Embryonic facial prominence (tissue), 1 donor: ENCODE measurements around the gene UBE2G1.

Experiments used
- DNase-seq: peaks from one replicate; pipeline ENCODE4 v3.0.0-alpha.2; 2016; ENCODE audit errors: extremely low spot score

The UBE2G1 gene

DNA sequence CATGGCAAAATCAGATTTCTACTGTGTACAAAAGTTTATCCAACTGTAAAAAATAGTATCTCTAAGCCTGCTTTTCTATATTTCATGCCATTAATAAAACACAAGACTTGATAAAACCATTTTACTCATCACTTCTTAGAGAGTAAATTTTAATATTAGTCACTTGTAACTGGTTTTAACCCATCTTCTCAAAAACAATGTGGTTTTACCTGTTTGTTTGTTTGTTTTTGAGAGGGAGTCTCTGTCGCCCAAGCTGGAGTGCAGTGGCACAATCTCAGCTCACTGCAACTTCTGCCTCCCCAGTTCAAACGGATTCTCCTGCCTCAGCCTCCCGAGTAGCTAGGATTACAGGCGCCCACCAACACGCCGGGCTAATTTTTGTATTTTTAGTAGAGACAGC lies 32.1 kb downstream of the UBE2G1 start:
- no peak for DNase-seq

GRCh38 chr17:4333041-4333440 lies 33.4 kb downstream of the UBE2G1 start:
- DNase-seq, result no peak

GRCh38 chr17:4332296-4332970 lies 34.0 kb downstream of the UBE2G1 start:
- no peak for DNase-seq

GRCh38 chr17:4331614-4332013 lies 34.9 kb downstream of the UBE2G1 start:
- no peak for DNase-seq

- DNase-seq, result no peak
Measured at GRCh38 chr17:4329838-4330237, 36.6 kb downstream of the UBE2G1 start.

DNA sequence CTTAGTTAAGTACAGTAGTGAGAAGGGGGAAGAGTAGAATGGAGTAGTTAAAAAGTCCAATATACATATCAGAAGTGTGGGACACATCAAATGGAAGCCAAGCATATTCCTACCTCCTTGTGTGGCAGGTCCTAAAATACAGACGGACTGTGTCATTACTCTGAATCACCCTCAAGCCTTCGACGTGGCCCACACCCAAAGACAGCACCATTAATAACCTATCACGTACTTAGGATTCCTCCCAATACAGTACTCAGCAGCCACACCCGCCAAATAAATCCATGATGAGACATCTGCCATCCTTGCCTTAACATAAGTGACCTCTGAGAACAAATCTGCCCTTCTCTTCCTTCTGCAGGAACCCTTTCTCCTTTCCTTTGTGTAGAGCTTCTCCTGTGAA lies 38.9 kb downstream of the UBE2G1 start:
- DNase-seq, result no peak

- no peak for DNase-seq
Measured at GRCh38 chr17:4326608-4327007, 39.9 kb downstream of the UBE2G1 start.

DNA sequence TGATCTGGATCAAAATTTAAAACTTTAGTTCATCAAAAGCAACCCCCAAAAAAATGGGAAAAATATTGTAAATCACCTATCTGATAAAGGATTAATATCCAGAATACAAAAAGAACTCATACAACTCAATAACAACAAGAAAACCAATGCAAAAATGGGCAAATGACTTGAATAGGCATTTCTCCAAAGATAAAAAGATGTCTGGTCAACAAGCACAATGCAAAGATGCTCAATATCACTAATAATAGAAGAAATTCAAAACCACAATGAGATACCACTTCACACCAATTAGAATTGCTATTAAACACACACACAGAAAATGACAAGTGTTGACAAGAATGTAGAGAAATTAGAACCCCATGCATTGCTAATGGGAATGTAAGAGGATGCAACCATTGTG lies 40.4 kb downstream of the UBE2G1 start:
- DNase-seq, result no peak

DNA sequence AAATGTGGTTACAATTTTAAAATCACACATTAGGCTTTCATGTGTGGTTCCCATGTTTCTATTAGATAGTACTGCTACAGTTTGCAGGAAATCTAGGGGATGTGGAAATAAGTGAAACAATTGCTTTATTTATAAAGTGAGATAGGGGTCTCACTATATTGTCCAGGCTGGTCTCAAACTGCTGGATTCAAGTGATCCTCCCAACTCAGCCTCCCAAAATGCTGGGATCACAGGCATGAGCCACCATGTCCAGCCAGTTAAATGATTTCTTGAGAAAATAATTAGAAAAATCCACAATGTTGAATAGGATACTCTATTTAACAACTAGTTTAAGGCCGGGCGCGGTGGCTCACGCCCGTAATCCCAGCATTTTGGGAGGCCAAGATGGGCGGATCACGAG lies 42.0 kb downstream of the UBE2G1 start:
- no peak for DNase-seq

DNA sequence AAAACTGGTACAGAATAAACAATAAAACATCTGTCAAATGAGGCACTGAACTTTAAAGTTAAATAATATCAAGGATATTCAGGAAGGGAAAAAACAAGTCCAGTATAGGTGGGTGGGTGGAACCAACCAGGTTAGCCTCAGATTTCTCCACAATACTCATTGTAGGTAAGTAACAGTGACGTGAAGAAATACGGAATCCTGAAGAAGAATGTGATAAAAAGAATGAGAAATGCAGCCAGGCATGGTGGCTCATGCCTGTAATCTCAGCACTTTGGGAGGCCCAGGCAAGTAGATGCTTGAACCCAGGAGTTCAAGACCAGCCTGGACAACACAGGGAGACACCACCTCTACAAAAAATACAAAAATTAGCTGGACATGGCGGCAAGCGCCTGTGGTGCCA lies 47.3 kb downstream of the UBE2G1 start:
- no peak for DNase-seq

- DNase-seq, result no peak
Measured at GRCh38 chr17:4318596-4318995, 47.9 kb downstream of the UBE2G1 start.

- no peak for DNase-seq
Measured at GRCh38 chr17:4318186-4318585, 48.3 kb downstream of the UBE2G1 start.

- no peak for DNase-seq
Measured at GRCh38 chr17:4317610-4318009, 48.9 kb downstream of the UBE2G1 start.

- no peak for DNase-seq
Measured at GRCh38 chr17:4316648-4317047, 49.8 kb downstream of the UBE2G1 start.

DNA sequence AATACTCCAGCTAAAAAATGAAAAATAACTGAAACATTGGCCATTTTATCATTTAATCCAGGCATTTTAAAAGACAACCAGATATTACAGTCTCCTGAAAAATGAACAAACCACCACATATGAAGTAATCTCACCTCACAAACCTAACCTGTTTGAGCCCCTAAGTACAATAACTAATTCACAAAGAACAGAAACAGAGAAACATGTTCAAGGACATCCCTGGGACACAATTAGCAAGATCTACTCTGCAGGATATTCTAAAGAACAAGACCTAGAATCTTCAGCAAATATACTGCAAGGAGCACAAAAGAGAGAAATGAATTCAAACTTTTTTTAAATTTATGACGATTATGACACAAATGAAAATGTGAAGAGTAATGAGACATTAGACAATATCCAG lies 51.9 kb downstream of the UBE2G1 start:
- DNase-seq, result no peak

GRCh38 chr17:4314179-4314578 lies 52.3 kb downstream of the UBE2G1 start:
- no peak for DNase-seq

DNA sequence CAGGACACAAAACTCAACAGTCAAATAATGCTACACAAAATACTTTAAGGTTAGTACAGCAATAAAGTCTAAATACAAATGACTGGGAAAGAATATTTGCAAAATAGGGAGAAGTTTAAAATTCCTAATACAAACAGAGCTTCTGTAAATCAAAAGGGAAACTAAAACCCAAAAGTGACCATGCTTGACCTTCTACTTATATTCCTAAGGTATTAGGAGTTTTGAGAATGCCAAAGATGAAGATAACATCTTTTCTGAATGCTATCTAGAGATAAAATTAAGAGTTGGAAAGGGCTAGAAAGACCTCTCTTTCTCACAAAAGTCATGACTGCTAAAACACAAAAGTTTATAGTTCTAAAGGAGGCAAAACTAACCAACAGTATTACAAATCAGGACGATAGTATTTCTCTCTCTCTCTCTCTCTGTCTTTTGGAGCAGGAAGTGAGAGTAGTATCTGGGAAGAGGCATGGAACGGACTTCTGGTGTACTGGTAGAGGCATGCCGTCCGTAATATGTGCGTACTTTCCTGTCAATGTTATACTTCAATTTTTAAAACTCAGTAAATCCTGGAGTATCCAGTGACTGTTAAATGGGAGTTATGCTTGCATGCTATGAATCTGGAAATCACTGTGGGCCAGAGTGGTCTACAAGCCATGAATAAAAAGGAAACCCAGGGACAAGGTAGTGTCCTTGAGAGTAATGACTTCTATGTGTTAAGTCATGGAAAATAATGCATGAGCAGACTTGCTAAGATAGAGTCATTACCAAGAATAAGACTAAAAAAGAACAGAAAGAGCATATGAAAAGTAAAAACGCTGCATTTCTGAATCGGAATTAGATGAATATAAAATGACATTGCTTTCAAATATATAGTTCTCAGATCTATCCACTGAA lies 53.0 kb downstream of the UBE2G1 start:
- no peak for DNase-seq

DNA sequence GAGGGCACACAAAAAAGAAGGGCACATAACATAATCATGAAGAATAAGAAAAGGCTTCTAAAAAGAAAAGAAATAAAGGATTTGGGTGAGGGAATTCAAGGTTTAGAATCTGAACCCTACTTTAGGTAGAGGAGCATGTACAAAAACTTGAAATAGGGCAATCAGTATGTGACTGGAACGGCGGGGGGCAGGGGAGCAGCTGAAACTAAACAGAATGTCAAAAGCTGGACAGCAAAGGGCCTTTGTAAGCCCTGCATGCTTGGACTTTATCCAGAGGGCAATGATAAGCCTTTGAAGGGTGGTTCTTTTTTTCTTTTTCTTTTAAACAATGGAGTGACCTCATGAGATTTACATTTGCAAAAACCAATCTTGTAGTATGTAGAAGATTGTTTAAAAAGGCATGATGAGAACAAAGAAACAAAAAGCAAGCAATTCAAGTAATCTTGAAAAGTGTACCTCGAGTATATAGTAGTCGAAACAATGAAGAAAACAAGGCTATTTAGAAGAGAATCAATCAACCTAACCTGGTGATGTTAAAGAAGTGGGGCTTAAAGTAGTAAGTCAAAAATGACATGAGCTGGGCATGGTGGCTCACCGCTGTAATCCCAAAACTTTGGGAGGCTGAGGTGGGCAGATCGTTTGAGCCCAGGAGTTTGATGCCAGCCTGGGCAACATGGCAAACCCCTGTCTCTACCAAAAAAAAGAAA lies 56.0 kb downstream of the UBE2G1 start:
- DNase-seq, result no peak

- no peak for DNase-seq
Measured at GRCh38 chr17:4309897-4310296, 56.6 kb downstream of the UBE2G1 start.

- DNase-seq, result no peak
Measured at GRCh38 chr17:4307179-4307930, 59.1 kb downstream of the UBE2G1 start.

GRCh38 chr17:4305224-4305623 lies 61.3 kb downstream of the UBE2G1 start:
- no peak for DNase-seq
